Activated CD8-positive, alpha-beta memory T cell treated with anti-CD3 and anti-CD28 coated beads, Interleukin-2, amount 50 U/mL, for 24 hours (primary cell): ENCODE data around the gene EFNA5.

Experiments used
- DNase-seq: peaks from one replicate; pipeline ENCODE4 v3.0.0-alpha.2; 2020; ENCODE audit errors: extremely low read depth

The EFNA5 gene

DNA sequence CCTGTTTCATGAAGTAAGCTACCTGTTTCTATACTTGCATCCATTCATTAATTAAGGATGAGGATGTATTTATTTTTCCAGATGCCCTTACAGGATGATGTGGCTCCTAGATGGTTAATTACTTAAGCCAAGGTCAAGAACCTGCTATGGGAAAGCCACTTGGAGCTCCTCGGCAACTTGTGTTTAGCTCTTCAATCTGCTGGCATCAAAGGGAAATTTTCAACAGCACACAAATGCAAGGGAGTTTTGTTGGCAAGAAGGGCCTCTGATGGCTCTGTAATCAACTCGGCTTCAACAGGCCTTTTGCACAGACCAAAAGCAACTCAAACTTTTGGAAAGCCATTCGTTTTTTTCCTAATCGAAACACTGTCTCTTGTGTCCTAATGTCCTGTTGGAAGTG lies 125.3 kb downstream of the EFNA5 start:
- DNase-seq: no peak

DNA sequence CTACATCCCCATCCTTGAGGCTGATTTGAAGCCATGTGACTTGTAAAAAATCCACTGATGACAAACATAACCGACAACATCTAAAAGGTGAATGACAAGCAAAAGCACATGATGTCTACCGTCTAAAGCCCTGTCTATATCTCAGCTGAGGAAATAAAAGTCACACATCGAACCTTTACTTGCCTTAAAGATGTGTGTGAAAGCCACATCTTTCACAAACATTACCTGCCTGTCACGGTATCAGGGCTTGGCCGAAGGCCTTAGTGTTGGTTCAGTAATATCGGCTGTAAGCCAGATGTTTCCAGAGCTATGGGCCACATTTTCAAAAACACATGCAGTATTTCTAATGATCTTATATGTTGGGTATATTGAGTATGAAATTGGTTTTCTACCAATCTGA lies 125.8 kb downstream of the EFNA5 start:
- DNase-seq: no peak

DNA sequence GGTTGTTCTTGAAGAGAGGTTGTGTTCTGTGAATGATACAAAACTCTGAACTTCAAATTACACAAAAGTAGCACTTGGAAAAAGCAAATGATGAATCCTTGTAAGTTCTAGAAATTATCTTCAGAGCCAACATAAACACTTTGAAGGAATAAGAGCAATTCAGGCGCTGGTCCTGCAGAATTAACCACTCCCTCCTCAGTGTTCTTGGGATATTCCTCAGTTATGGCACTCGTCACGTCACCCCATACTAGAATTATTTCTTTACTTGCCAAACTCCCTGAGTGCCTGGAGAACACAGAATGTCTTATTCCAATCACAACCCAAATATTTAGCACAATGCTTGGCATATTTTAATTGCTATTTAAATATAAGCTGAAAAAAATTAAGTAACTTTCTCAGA lies 126.3 kb downstream of the EFNA5 start:
- no peak for DNase-seq

DNA sequence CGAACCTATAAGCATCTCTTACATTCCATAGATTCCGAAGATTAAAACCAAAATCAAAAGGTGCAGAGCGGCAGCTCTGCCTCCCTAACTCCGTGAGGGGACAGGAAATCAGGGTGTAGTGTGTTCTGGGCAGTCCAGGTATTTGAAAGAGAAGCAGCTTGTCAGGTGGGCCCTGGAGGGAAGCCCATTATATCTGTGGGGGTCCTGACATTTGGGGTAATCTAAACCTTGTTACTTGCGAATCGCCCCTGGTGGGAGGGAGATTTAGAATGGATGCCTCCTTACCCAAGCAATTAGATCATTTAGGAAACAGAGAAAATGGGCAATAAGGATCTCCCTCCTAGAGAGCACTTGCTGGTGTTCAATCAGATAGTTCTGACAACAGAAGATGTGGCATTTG lies 126.9 kb downstream of the EFNA5 start:
- DNase-seq: no peak

DNA sequence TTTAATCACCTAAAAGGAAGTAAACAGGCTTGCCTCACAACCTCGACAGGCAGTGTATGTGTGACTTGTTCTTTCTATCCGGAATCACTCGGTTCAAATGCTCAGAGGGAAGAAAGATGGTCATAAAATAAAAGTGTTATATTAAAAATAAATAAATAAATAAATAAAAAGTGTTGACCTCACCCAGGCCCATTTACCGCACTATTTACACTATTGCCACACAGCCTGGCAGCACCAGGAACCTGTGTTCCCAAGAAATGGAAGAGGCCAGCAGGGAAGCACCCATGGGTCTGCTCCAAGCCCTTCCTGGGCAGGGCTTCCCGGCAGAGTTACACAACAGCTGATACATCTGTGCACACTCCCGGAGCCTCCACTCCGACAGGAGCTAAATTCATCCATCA lies 127.9 kb downstream of the EFNA5 start:
- no peak for DNase-seq

DNA sequence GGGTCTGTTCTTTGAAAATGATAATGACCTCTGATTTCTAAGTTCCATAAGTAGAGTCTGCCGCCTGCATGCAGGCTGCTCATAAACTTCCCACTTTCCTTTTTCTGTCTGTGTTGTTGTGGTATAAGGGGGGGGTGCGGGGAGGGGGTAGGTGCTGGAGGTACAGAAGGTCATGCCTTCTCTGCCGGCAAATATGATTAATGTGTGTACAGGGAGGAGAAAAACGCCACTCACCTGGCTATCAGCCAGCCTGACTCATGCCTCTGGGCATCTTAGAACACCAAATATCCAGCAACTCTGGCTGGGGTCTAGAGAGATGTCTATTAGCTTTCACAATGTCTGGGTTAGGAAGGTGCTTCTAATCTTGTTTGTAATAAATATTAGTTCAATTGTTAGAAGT lies 128.3 kb downstream of the EFNA5 start:
- no peak for DNase-seq

GRCh38 chr5:107541400-107541799 lies 129.3 kb downstream of the EFNA5 start:
- no peak for DNase-seq

- DNase-seq: no peak
These were observed 130.9 kb downstream of the EFNA5 start for GRCh38 chr5:107539726-107540330.

- DNase-seq: no peak
These were observed 131.8 kb downstream of the EFNA5 start for GRCh38 chr5:107538805-107539445.

- DNase-seq: no peak
These were observed 132.4 kb downstream of the EFNA5 start for GRCh38 chr5:107538331-107538730.

GRCh38 chr5:107535849-107536248 lies 134.9 kb downstream of the EFNA5 start:
- no peak for DNase-seq

DNA sequence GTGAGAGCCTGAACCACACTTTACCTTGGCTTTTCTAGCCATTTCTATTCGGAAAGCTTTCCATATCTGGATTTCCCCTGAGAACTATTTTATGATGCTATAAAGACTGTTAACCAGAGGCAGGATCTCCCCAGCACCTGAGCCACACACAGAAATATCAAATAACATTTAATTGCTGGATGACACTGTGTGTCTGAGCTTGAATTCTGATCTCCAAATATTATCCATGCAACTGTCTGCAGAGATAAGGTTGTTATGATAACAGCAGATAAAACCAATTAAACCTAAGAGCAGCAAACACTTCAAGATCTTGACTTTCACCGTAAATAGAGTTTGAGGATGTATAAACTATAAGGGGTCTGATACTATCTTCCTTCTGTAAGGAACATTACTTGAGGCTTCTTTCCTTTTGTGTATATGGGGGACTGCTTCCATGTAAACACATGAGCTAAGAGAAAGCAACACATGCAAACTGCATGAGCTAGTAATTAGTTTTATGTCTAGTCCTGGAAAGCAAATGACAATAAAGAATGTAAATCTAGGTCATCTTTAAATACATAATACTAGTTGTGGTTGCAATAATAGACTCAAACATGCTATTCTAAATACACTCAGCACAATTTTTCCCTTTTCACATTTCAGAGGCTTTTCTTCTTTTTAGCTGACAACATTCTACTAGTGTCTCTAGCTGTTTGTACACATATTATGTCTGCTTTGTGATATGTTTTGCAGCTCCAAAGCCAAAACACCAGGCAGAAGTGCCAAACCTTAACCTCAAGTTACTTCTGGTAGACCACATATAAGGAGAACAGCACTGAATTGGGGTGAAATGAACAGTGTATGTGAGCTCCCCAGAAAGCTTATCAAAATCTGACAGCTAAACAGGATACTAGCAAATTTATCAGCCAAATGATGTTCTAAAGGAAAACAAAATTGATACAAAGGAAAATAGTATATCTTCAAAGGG lies 136.5 kb downstream of the EFNA5 start:
- DNase-seq: no peak

GRCh38 chr5:107532916-107533315 lies 137.8 kb downstream of the EFNA5 start:
- no peak for DNase-seq

GRCh38 chr5:107532169-107532878 lies 138.4 kb downstream of the EFNA5 start:
- DNase-seq: no peak

DNA sequence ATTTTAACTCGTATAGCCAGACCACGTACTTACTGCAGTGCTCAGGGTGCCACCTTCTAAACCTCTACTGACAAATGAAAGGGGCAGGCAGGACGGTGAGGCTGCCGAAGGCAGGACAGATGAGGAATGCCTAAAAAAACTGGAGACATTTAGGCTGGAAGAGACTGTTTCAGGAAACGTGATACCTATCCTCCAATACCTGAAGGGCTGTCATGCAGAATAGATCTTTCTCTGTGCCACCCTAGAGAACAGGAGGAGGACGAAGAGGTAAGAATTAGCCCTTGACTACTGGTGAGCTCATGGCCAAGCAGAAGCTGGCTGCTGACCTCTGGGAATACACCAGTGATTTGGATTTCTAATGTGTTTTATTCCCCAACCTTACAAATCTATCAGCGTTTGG lies 139.4 kb downstream of the EFNA5 start:
- DNase-seq: no peak

DNA sequence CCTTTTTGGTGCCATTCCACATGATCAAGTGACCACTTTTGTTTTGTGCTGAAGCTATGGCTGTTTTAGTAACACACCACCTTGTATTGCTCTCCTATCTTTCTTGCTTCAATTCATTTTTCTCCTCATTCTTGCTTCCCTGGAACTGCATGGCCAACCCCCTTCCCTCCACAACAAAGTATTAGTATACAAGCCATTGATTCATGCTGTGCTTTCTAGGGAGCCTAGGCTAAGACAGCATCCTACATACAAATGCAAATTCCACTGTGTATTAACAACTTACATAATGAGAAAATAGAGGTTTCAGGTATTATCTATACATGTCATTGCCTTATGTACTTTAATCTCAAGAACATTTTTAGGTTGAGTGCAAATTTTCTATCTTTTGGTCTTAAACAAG lies 141.1 kb downstream of the EFNA5 start:
- no peak for DNase-seq

DNA sequence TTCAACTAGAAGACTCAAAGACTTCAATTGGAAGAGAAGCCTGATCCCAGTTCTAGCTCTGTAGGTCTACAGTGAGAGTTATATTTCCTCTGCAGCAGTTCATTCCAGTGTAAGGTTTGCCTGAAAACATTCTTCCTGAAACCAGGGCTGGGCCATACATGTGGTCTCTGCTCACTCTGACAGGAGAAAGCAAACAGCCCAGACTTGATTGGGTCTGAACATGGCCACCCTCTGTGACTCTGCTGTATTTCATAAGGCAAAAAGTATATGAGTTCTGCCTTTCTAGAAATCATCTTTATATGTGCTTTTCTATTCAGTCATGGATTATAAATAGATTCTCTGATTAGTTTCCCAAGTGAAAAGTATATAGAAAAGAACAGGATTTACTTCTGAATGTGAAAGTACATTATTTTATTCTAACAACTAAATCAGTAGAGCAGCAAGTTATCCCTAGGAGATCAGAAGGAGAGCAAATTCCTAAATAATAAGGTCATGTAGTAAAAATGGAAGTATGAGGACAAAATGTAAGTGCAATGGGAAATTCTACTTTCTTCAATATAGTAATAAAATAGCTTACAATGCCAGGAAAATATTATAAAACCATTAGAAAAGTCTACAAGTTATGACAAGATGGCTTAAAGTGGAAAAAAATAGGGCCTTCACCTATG lies 144.3 kb downstream of the EFNA5 start:
- DNase-seq: no peak

GRCh38 chr5:107524111-107524510 lies 146.6 kb downstream of the EFNA5 start:
- no peak for DNase-seq

GRCh38 chr5:107523029-107523680 lies 147.6 kb downstream of the EFNA5 start:
- no peak for DNase-seq

- no peak for DNase-seq
These were observed 148.3 kb downstream of the EFNA5 start for GRCh38 chr5:107522456-107522855.

GRCh38 chr5:107519900-107520354 lies 150.8 kb downstream of the EFNA5 start:
- no peak for DNase-seq
